ENCODE measurements around the gene TRPM7. TPM values are rescaled to one million over a fixed set of nuclear protein-coding genes. Genes with fewer than 3 reads are reported as not detected.

The TRPM7 gene
- total and polyA plus RNA-seq, 9 of the 15 experiments (the other 6 are each of a cell fraction or from before 2014, with no cell fraction given), result 12.3 to 59.2 (median 31.5) TPM

DNA sequence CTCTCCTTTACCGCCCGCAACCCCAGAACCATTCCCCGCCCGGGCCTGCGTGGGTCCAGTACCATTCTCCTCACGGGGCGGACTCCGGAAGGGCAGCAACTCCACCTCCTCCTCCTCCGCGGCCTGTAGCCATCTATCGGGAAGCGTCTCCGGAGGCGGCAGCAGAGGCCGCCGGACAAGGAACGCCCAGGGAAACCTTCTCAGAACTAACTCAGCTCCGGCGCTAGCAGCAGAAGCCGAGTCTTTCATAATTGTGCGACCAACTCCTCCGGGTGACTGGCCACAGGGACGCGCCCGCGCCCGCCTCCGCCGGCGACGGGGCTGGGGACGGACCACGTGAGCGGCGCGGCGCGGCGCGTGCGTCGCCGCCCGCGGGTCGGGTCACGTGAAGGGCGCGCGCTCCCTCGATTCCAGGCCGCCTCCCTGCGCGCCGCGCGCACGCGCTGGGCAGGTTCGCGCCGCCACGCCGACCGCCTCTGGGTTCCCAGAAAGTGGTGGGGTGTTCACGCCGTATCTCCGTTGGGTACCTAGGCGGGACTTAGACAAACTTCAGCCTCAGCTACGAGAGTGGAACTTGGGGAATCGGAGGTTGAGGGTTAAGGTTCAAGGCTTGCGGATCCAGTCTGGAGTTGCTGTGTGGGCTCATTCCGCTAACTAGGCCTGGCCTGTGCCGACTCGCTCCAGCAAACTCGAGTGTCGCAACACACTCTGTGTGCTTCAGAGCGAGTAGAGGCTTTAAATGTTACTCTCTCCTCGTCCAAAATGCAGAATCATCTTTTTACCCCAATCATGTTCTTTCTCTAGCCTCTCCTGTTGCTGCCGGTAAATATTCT is at the start of gene TRPM7 (continued):
- TF ChIP-seq NONO (IDR thresholded peaks at IDR 0.05; ENCODE audit: low read depth in 2 of 2, low read length in 1 of 2) (peak in 1 of 2 experiments; percentile 84; a peak in 1 of 4 replicates), CBX2 (IDR thresholded peaks at IDR 0.05; ENCODE audit: insufficient read depth, low read length, poor library complexity, severe bottlenecking) (no peak), MEF2A (IDR thresholded peaks at IDR 0.05; ENCODE audit: control insufficient read depth, low read depth, low read length) (no peak), ZNF717 (CRISPR knock-in tag; IDR thresholded peaks at IDR 0.05) (no peak), ZNF347 (CRISPR knock-in tag; IDR thresholded peaks at IDR 0.05; ENCODE audit: low read depth) (no peak), ZNF23 (CRISPR knock-in tag; IDR thresholded peaks at IDR 0.05) (no peak), E2F3 (CRISPR knock-in tag; IDR thresholded peaks at IDR 0.05) (peak; percentile 50), BRD9 (IDR thresholded peaks at IDR 0.05; ENCODE audit: low read depth, partially characterized antibody) (peak; percentile 63), POLR2AphosphoS2 (IDR thresholded peaks at IDR 0.05; ENCODE audit: low read length) (no peak)
- TF ChIP-seq, protein P1, sequence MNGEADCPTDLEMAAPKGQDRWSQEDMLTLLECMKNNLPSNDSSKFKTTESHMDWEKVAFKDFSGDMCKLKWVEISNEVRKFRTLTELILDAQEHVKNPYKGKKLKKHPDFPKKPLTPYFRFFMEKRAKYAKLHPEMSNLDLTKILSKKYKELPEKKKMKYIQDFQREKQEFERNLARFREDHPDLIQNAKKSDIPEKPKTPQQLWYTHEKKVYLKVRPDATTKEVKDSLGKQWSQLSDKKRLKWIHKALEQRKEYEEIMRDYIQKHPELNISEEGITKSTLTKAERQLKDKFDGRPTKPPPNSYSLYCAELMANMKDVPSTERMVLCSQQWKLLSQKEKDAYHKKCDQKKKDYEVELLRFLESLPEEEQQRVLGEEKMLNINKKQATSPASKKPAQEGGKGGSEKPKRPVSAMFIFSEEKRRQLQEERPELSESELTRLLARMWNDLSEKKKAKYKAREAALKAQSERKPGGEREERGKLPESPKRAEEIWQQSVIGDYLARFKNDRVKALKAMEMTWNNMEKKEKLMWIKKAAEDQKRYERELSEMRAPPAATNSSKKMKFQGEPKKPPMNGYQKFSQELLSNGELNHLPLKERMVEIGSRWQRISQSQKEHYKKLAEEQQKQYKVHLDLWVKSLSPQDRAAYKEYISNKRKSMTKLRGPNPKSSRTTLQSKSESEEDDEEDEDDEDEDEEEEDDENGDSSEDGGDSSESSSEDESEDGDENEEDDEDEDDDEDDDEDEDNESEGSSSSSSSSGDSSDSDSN (IDR thresholded peaks at IDR 0.05; ENCODE audit: borderline replicate concordance in 1 of 2, low read depth in 2 of 2, low read length in 2 of 2), result peak in 1 of 2 experiments; percentile 92; a peak in 1 of 4 replicates
- TF ChIP-seq, protein P2, sequence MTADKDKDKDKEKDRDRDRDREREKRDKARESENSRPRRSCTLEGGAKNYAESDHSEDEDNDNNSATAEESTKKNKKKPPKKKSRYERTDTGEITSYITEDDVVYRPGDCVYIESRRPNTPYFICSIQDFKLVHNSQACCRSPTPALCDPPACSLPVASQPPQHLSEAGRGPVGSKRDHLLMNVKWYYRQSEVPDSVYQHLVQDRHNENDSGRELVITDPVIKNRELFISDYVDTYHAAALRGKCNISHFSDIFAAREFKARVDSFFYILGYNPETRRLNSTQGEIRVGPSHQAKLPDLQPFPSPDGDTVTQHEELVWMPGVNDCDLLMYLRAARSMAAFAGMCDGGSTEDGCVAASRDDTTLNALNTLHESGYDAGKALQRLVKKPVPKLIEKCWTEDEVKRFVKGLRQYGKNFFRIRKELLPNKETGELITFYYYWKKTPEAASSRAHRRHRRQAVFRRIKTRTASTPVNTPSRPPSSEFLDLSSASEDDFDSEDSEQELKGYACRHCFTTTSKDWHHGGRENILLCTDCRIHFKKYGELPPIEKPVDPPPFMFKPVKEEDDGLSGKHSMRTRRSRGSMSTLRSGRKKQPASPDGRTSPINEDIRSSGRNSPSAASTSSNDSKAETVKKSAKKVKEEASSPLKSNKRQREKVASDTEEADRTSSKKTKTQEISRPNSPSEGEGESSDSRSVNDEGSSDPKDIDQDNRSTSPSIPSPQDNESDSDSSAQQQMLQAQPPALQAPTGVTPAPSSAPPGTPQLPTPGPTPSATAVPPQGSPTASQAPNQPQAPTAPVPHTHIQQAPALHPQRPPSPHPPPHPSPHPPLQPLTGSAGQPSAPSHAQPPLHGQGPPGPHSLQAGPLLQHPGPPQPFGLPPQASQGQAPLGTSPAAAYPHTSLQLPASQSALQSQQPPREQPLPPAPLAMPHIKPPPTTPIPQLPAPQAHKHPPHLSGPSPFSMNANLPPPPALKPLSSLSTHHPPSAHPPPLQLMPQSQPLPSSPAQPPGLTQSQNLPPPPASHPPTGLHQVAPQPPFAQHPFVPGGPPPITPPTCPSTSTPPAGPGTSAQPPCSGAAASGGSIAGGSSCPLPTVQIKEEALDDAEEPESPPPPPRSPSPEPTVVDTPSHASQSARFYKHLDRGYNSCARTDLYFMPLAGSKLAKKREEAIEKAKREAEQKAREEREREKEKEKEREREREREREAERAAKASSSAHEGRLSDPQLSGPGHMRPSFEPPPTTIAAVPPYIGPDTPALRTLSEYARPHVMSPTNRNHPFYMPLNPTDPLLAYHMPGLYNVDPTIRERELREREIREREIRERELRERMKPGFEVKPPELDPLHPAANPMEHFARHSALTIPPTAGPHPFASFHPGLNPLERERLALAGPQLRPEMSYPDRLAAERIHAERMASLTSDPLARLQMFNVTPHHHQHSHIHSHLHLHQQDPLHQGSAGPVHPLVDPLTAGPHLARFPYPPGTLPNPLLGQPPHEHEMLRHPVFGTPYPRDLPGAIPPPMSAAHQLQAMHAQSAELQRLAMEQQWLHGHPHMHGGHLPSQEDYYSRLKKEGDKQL (CRISPR knock-in tag; IDR thresholded peaks at IDR 0.05; ENCODE audit: borderline replicate concordance), result no peak
- TF ChIP-seq, protein P3, sequence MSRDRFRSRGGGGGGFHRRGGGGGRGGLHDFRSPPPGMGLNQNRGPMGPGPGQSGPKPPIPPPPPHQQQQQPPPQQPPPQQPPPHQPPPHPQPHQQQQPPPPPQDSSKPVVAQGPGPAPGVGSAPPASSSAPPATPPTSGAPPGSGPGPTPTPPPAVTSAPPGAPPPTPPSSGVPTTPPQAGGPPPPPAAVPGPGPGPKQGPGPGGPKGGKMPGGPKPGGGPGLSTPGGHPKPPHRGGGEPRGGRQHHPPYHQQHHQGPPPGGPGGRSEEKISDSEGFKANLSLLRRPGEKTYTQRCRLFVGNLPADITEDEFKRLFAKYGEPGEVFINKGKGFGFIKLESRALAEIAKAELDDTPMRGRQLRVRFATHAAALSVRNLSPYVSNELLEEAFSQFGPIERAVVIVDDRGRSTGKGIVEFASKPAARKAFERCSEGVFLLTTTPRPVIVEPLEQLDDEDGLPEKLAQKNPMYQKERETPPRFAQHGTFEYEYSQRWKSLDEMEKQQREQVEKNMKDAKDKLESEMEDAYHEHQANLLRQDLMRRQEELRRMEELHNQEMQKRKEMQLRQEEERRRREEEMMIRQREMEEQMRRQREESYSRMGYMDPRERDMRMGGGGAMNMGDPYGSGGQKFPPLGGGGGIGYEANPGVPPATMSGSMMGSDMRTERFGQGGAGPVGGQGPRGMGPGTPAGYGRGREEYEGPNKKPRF (IDR thresholded peaks at IDR 0.05; ENCODE audit: low read depth, low read length), result no peak
- TF ChIP-seq, protein P4, sequence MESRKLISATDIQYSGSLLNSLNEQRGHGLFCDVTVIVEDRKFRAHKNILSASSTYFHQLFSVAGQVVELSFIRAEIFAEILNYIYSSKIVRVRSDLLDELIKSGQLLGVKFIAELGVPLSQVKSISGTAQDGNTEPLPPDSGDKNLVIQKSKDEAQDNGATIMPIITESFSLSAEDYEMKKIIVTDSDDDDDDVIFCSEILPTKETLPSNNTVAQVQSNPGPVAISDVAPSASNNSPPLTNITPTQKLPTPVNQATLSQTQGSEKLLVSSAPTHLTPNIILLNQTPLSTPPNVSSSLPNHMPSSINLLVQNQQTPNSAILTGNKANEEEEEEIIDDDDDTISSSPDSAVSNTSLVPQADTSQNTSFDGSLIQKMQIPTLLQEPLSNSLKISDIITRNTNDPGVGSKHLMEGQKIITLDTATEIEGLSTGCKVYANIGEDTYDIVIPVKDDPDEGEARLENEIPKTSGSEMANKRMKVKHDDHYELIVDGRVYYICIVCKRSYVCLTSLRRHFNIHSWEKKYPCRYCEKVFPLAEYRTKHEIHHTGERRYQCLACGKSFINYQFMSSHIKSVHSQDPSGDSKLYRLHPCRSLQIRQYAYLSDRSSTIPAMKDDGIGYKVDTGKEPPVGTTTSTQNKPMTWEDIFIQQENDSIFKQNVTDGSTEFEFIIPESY (CRISPR knock-in tag; IDR thresholded peaks at IDR 0.05), result peak; percentile 50; the same call in 1 of the 2 replicates
